T-helper 2 cell treated with Interferon-gamma antibody and Interleukin-4, amounts not matched to agents 100 ng/mL and 5 ng/mL, for 36 hours (primary cell): ENCODE results near the gene GYPC. TPM values are rescaled to one million over a fixed set of nuclear protein-coding genes. Genes with fewer than 3 reads are reported as not detected.
"Not testable (repeated sequence)": the region's sequence is repeated elsewhere in the genome, so short reads cannot be mapped to it uniquely, and the experiment has no call there.

Experiments used
- intact Hi-C: fragments of 100-400 bp; cut with micrococcal nuclease; formaldehyde crosslinking; loops from one replicate; pipeline ENCODE4 v1.15.1; 2023
- total RNA-seq: library from RNA; stranded (reverse); gene quantifications from 2 replicates; pipeline ENCODE4 v1.2.3, GENCODE V29; 2022

Gene GYPC
- total RNA-seq, 1 donor from 2014 or later: 149 TPM

DNA sequence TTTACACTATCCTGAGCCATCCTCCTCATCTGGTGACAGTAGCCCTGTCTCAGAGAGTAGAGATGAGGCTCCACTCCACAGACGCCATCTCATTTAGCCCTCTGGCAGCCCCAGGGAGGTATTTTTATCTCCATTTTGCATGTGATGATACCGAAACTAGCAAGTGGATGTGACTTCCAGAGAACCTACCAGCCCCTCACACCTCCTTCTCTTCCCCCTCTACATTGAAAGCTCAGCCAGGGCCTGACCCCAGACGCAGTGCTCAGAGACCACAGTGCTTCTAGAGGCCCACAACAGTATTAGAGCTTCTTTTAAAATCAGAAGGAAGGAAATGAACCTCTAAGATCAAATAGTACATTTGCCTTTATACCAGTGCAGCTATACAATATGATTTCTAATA, 8.3 kb downstream of the GYPC start:
- intact Hi-C loops: loop anchor here (1.0 to 5.0 kb wide), 2 partner anchors 8 to 863 kb away; partner anchors contain the start of genes GYPC and IWS1

- intact Hi-C loops: loop anchor here (1.0 to 5.0 kb wide), 2 partner anchors 8 to 863 kb away; partner anchors contain the start of genes GYPC and IWS1
Measured at GRCh38 chr2:126664639-126665038, 8.7 kb downstream of the GYPC start.

- intact Hi-C loops: no loop called here
Measured at GRCh38 chr2:126665483-126665882, 9.5 kb downstream of the GYPC start.

- intact Hi-C loops: no loop called here
Measured at GRCh38 chr2:126668254-126668653, 12.3 kb downstream of the GYPC start.

- intact Hi-C loops: no loop called here
Measured at GRCh38 chr2:126669772-126670171, 13.8 kb downstream of the GYPC start.

GRCh38 chr2:126671488-126671887, 15.5 kb downstream of the GYPC start:
- intact Hi-C loops: no loop called here

DNA sequence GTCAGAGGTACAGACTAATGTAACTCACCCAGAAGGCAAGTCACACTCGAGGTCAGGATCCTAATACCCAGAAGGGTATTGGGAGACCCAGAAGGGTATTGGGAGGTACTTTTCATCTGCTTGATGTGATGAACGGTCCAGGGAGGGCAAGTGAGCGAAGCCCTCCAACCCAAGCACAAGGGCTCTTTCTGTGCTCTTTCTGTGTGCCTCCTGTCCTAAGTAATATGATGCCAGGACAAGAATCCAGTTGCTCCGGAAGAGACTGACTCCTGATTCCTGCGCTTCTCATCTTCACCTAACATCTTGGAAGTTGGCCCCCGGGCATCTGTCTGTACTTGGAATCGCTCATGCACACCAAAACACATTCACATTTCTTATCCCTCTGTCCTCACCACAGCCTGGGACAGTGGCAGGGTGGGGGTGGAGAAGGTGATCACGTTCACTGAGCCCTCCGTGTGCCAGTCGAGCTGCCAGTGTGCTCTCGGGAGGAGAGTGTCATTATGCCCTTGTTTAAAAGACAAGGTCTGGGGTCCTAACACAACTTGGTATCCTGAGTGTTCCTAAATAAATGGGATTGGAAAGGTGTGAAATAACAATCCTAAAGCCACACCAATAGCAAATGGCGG, 17.1 kb downstream of the GYPC start:
- intact Hi-C loops: no loop called here

DNA sequence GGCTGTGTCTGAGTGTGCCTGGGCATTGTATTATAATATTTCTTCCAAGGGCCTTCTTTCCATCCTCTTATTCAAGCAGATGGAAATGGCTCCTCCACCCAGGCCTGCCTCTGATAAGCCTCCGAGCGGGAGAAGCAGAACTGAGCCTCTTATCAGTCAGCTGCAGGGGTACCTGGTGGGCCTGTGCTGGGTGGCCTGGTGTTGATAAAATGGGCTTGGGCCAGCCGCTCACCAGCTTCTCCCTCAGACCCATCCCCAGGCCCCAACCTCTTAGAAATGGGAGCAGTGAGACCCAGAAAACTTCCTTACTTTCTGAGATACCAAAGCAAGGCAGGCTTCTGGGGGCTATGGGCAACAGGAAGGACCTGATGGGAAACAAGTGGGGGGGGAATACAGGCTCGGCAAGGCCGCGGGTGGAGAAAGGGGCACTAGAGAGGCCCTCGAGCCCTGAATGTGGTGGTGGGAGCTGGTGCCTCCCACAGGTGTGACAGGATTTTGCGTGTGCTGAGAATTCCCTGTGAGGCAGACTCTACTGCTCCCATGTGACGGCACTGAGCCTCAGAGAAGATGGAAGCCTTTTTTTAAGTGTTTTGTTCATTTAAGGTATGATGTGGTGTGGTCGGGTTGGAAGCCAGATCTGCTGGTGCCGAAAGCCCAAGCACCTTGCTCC, 18.3 kb downstream of the GYPC start:
- intact Hi-C loops: no loop called here

DNA sequence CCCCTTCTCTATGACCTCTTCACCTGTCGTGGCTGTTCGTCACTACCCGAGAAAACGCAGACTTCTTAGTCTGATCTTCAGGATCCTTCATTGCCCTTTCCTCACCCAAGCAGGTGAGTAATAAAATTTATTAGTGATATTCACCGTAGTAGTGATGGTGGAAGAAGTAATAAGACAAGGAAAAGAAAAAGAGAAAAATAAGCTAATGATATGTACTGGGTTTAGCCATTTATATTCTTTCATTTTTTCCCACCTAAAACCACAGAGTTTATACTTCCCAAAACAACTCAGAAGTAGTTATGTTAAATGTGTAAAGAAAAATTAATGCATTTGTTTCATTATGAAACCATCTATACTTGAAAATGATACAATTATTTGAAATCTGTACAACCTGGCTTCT, 19.7 kb downstream of the GYPC start:
- intact Hi-C loops: no loop called here

- intact Hi-C loops: no loop called here
Measured at GRCh38 chr2:126676221-126677175, 20.5 kb downstream of the GYPC start.

GRCh38 chr2:126677176-126677538, 21.2 kb downstream of the GYPC start:
- intact Hi-C loops: no loop called here

DNA sequence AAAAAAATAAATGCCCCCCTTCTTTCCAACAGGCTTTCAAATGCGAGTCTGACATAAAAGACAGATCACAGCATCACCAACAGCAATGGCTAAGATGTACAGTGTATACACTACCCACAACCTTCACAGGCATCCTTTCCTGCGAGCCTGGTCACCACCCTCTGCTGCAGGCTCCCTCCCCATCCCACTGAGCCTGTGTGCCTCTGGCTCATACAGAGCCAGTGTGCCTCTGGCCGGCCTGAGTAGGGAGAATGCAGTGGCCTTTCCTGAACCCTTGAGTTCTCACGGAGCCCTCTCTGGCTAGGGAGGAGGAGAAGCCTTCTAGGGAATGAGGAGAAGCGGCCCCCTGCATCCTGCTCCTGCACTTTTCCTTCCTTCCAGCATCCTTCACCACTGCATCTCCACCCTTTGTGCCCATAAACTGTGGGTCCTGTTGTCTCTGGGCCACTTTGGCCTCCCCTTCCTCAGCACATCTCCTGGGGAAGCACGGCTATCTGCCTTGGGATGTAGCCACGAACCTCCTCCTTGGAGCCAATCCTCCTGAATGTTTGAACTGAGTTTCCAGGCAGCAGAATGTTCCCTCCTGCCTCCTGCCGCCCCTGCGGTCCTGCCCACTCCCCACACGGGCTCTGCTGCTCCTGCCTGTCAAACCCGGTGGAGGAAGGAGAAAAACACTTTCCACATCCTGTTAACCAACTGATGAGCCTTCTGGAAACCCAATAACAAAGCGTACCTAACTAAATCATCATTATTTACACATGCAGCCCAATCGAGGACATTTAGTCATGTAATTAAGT, 22.5 kb downstream of the GYPC start:
- intact Hi-C loops: no loop called here

DNA sequence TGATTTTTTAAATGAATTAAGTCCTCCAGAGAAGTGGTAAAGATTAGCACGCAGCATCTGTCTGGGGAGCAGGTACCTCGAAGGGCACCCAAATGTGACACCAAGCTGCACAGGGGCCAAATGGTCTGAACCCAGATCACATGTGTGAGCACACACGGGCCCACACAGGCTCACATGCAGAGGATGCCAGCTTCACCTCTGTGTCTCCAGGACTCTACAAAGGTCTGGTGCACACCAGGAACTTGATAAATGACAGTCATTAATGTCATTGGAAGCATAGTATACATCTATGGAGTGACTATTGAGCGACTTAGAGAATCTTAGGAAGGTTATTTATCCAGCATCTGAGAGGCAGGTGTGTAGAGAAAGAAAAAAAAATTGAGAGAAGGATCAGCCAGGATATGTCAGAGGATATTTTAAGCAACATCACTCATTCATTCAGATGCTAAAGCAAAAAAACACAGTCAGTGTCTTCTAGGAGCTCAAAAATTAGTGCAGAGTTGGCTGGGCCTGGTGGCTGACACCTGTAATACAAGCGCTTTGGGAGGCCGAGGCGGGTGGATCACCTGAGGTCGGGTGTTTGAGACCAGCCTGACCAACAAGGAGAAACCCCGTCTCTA, 23.2 kb downstream of the GYPC start:
- intact Hi-C loops: no loop called here

DNA sequence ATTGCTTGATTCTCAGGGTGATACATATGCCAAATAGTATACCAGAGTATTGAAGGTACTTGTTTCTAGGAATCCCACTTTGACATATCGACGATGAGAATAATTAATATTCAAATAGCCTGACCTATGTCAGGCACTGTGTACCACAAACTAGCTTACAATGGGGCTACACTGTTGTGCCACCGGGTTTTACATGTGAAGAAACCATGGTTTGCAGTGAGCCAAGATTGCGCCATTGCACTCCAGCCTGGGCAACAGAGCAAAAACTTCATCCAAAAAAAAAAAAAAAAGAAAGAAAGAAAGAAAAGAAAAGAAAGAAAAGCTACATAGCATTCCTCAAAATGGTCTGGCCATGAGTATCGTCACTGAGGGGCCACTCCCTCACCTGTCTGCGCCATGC, 25.5 kb downstream of the GYPC start:
- intact Hi-C loops: no loop called here

DNA sequence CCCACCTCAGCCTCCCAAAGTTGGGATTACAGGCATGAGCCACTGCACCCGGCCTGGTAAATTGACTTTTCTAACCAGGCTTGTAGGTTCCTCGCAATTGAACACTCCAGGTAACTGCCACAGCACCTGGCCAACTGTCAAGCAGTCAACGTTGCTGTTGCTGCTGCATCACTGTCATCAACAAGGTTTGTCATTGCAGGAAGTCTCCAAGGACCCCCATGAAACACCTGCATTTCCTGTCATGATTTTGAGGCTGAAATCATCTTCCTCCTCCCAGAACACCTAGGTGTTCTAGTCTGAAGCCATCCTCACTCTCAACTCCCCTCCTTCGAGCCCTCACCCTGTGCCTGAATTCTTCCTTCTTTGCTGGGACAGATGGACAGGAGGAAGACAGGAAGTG, 29.7 kb downstream of the GYPC start:
- intact Hi-C loops: no loop called here

GRCh38 chr2:126686286-126686685, 30.3 kb downstream of the GYPC start:
- intact Hi-C loops: no loop called here

- intact Hi-C loops: no loop called here
Measured at GRCh38 chr2:126686841-126687485, 31.0 kb downstream of the GYPC start.

- intact Hi-C loops: no loop called here
Measured at GRCh38 chr2:126687503-126687902, 31.5 kb downstream of the GYPC start.

DNA sequence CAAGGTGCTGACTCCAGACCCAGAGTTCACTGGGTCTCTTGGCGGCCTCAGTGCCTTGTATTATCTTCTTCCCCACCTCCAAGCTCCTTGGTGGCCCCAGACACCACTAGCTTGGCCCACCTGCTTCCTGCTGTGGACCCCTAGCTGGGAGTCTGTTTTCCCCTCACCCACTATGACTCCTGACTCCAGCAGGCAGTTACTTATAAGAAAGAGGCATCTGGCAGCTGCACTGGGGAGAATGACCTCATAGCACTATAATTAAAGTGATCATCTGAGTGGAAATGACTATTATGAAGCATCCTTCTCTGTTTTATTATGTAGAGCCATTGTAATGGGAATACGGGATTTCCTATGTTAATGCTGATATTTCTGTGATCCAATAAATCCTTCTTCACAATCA, 32.6 kb downstream of the GYPC start:
- intact Hi-C loops: not testable (repeated sequence)

GRCh38 chr2:126692241-126692640, 36.3 kb downstream of the GYPC start:
- intact Hi-C loops: not testable (repeated sequence)
